Stimulated activated naive CD8-positive, alpha-beta T cell treated with anti-CD3 and anti-CD28 coated beads, Interleukin-15, amount 100 ng/mL, for 72 hours (primary cell): ENCODE data around the gene FAM171A1.
"Not testable (repeated sequence)": the region's sequence is repeated elsewhere in the genome, so short reads cannot be mapped to it uniquely, and the experiment has no call there.

Experiments used
- ATAC-seq: fragments of 150-1000 bp; cut with Tn5 transposase; 2 replicates; pipeline ENCODE4 v1.10.0; 2021; ENCODE audit warnings: mild to moderate bottlenecking, moderate library complexity
- DNase-seq, 2 donors: peaks; one replicate each; pipeline ENCODE4 v3.0.0; 2021 to 2022
- H3K27ac Mint-ChIP-seq, 2 donors: one replicate each; pipeline ENCODE4 v1.8.0; 2022; ENCODE audit warnings: mild to moderate bottlenecking in 2 of 2, mixed read lengths in 2 of 2, moderate library complexity in 2 of 2
- H3K27me3 Mint-ChIP-seq: one replicate; pipeline ENCODE4 v1.8.0; 2022; ENCODE audit warnings: mixed read lengths
- H3K4me1 Mint-ChIP-seq: one replicate; pipeline ENCODE4 v1.8.0; 2022; ENCODE audit warnings: mild to moderate bottlenecking, mixed read lengths
- H3K4me3 Mint-ChIP-seq, 2 donors: one replicate each; pipeline ENCODE4 v1.8.0; 2022; ENCODE audit warnings: mild to moderate bottlenecking in 2 of 2, mixed read lengths in 2 of 2, moderate library complexity in 1 of 2
- H3K9me3 Mint-ChIP-seq, 2 donors: one replicate each; pipeline ENCODE4 v1.8.0; 2022; ENCODE audit warnings: mixed read lengths in 2 of 2

The FAM171A1 gene

DNA sequence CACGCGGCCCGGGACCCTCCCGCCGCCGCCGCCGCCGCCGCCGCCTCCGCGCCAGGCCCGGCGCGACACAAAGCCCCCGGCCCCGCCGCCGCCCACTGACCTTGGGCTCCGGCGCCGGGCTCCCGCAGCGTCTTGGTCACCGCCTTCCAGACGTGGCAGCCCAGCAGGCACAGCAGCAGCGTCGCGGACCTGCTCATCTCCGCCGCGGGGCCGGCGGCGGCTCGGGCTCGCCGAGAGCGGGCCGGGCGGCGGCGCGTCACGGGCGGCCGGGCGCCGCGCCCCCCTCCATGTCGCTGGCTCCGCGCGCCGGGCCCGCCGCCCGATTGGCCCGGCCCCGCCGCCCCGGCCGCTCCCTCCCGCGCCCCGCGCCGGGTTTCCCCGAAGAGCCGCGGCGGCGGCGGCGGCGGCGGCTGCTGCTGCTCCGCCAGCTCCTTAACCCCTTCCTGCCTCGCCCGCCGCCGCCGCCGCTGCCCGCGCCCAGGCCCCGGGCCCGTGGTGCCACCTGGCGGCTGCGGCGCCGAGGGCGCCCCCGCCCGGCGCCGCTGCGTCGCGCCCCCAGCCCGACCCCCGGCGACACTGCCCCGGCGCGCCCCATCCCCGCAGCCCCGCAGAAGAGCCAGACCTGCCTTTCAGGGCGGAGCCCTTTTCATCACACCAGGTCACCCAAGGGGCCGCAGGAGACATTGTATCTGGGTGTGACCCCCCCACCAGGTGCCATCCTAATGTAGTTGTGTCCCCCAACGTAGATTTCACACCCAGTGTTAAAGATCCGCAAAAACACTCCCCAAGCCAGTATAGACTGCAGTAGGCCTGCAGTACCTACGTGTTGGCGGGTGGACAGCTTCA lies at the start of gene FAM171A1:
FAM171A1 (minus strand) TSS at position 434 of the 846 bp plus-strand sequence; CDS start at position 197, 237 bp downstream.
- H3K27me3 Mint-ChIP-seq = peaks cover 66% of the 10 kb centered on the region
- peak within 1 kb of the TSS; percentile 63 to 90 for H3K27ac Mint-ChIP-seq
- H3K4me3 Mint-ChIP-seq = peak within 1 kb of the TSS; percentile 81 to 84
- ATAC-seq = peak; percentile 87
- H3K4me1 Mint-ChIP-seq = peaks cover 12% of the 10 kb centered on the region
- no peaks in the 10 kb centered on the region for H3K9me3 Mint-ChIP-seq
- peak; percentile 60 to 73 for DNase-seq

DNA sequence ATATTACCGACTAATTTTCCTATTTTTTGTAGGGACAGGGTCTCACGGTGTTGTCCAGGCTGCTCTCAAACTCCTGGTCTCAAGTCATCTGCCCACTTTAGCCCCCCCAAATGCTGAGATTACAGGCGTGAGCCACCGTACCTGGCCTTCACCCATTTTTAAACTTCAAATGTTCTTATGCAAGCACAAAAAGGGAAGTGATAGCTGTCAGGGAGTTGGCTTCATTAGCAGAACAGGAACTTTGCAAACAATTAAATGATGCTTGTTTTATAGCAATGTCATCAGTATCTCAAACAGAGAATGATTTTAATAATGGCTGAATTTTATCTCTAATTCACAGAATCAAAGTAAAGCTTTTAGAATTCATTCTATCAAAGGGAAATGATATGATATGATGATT lies 49.8 kb upstream of the FAM171A1 start:
- Mint-ChIP-seq H3K27ac (no peak overlapping the region), H3K4me3 (no peak overlapping the region), H3K27me3 (peaks cover 20% of the 10 kb centered on the region), H3K9me3 (no peaks in the 10 kb centered on the region), H3K4me1 (no peaks in the 10 kb centered on the region)
- no peak for DNase-seq
- no peak for ATAC-seq

- no peaks in the 10 kb centered on the region for H3K9me3 Mint-ChIP-seq
- no peak overlapping the region for H3K27ac Mint-ChIP-seq
- H3K4me3 Mint-ChIP-seq = no peak overlapping the region
- ATAC-seq (no peak), DNase-seq (no peak)
- H3K27me3 Mint-ChIP-seq = peaks cover 20% of the 10 kb centered on the region
- H3K4me1 Mint-ChIP-seq = no peaks in the 10 kb centered on the region
These were observed 48.3 kb upstream of the FAM171A1 start for GRCh38 chr10:15419279-15419874.

- no peaks in the 10 kb centered on the region for H3K4me1 Mint-ChIP-seq
- no peaks in the 10 kb centered on the region for H3K9me3 Mint-ChIP-seq
- H3K27me3 Mint-ChIP-seq = peaks cover 16% of the 10 kb centered on the region
- ATAC-seq (no peak), DNase-seq (no peak)
- no peak overlapping the region for H3K4me3 Mint-ChIP-seq
- H3K27ac Mint-ChIP-seq = no peak overlapping the region
These were observed 44.9 kb upstream of the FAM171A1 start for GRCh38 chr10:15416034-15416433.

DNA sequence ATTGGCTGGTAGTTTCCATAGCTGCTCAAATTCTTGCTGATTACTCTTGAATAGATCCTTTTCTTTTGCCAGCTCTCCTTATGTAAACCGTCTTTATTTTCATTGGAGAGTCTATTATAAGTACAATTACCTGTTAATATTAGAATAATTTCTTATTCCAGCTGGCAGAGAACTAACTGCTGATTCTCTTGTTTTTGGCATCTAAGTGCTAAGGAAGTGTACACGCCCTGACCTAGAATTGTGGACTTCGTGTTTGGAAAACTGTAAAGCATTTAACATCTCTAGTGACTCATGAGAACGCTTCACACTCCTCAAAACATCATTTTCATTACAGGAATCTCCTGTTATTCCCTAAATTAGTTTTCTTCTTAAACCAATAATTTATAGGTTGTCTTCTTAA lies 39.9 kb upstream of the FAM171A1 start:
- no peak overlapping the region for H3K27ac Mint-ChIP-seq
- H3K9me3 Mint-ChIP-seq = no peaks in the 10 kb centered on the region
- DNase-seq = no peak
- H3K27me3 Mint-ChIP-seq = peaks cover 6% of the 10 kb centered on the region
- ATAC-seq = no peak
- no peaks in the 10 kb centered on the region for H3K4me1 Mint-ChIP-seq
- no peak overlapping the region for H3K4me3 Mint-ChIP-seq

- H3K4me1 Mint-ChIP-seq, DNase-seq, H3K27ac Mint-ChIP-seq, H3K4me3 Mint-ChIP-seq, ATAC-seq, H3K27me3 Mint-ChIP-seq, H3K9me3 Mint-ChIP-seq: not testable (repeated sequence)
These were observed 38.3 kb upstream of the FAM171A1 start for GRCh38 chr10:15409350-15409749.

GRCh38 chr10:15408557-15408956 lies 37.5 kb upstream of the FAM171A1 start:
- Mint-ChIP-seq H3K27ac (no peak overlapping the region), H3K4me1 (no peaks in the 10 kb centered on the region), H3K27me3 (peaks cover 6% of the 10 kb centered on the region), H3K4me3 (no peak overlapping the region), H3K9me3 (peaks cover 0 to 7% of the 10 kb centered on the region in 2 donors)
- DNase-seq (no peak), ATAC-seq (no peak)

DNA sequence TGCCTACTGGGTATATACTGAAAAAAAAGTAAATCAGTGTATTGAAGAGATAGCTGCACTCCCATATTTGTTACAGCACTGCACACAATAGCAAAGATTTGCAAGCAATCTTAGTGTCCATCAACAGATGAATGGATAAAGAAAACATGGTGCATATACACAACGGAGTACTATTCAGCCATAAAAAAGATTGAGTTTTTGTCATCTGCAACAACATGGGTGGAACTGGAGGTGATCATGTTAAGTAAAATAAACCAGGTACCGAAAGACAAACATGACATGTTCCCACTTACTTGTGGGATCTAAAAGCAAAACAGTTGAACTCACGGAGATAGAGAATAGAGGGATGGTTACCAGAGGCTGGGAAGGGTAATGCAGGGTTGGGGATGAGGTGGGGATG lies 34.2 kb upstream of the FAM171A1 start:
- Mint-ChIP-seq H3K4me1 (no peaks in the 10 kb centered on the region), H3K4me3 (no peak overlapping the region), H3K9me3 (peaks cover 0 to 11% of the 10 kb centered on the region in 2 donors), H3K27ac (no peak overlapping the region), H3K27me3 (no peaks in the 10 kb centered on the region)
- DNase-seq (no peak), ATAC-seq (no peak)

DNA sequence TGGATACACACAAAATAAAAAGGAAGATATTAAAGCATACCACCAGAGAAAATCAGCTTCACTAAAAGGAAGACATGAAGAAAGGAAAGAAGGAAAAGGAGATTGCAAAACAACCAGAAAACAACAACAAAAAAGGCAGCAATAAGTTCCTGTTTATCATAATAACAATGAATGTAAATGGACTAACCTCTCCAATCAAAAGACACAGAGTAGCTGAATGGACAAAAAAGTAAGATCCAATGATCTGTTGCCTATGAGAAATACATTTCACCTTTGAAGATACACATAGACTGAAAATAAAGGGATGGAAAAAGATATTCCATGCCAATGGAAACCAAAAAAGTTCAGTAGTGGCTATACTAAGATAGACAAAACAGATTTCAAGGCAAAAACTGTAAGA lies 30.3 kb upstream of the FAM171A1 start:
- ATAC-seq = no peak
- no peaks in the 10 kb centered on the region for H3K27me3 Mint-ChIP-seq

GRCh38 chr10:15400461-15400860 lies 29.4 kb upstream of the FAM171A1 start:
- not testable (repeated sequence) for H3K4me1 Mint-ChIP-seq, H3K27me3 Mint-ChIP-seq, H3K4me3 Mint-ChIP-seq, H3K27ac Mint-ChIP-seq, DNase-seq, ATAC-seq
- H3K9me3 Mint-ChIP-seq = peaks cover 0 to 12% of the 10 kb centered on the region in 2 donors

More for the DNA sequence above, 30.3 kb upstream of the FAM171A1 start:
- H3K4me1 Mint-ChIP-seq = no peaks in the 10 kb centered on the region
- H3K27ac Mint-ChIP-seq = no peak overlapping the region
- no peak for DNase-seq
- H3K9me3 Mint-ChIP-seq = peaks cover 0 to 12% of the 10 kb centered on the region in 2 donors
- H3K4me3 Mint-ChIP-seq = no peak overlapping the region

GRCh38 chr10:15399060-15399661 lies 28.1 kb upstream of the FAM171A1 start:
- Mint-ChIP-seq H3K27ac (no peak overlapping the region), H3K4me1 (no peaks in the 10 kb centered on the region), H3K27me3 (no peaks in the 10 kb centered on the region), H3K9me3 (peaks cover 0 to 5% of the 10 kb centered on the region in 2 donors), H3K4me3 (no peak overlapping the region)
- ATAC-seq = no peak
- no peak for DNase-seq

DNA sequence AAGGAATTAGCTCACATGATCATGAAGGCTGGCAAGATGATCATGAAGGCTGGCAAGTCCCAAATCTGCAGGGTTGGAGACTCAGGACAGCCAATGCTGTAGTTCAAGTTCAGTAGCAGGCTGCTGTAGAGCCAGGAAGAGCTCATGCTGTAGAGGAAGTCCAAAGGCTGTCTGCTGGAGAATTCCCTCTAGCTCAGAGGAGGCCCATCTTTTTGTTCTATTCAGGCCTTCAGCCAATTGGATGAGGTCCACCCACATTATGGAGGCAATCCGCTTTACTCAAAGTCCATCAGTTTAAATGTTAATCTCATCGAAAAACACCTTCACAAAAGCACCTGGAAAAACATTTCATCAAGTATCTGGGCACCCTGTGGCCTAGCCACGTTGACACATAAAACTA lies 24.8 kb upstream of the FAM171A1 start:
- peaks cover 0 to 5% of the 10 kb centered on the region in 2 donors for H3K9me3 Mint-ChIP-seq
- H3K27me3 Mint-ChIP-seq = no peaks in the 10 kb centered on the region
- no peaks in the 10 kb centered on the region for H3K4me1 Mint-ChIP-seq
- no peak overlapping the region for H3K4me3 Mint-ChIP-seq
- ATAC-seq (no peak), DNase-seq (no peak)
- no peak overlapping the region for H3K27ac Mint-ChIP-seq

DNA sequence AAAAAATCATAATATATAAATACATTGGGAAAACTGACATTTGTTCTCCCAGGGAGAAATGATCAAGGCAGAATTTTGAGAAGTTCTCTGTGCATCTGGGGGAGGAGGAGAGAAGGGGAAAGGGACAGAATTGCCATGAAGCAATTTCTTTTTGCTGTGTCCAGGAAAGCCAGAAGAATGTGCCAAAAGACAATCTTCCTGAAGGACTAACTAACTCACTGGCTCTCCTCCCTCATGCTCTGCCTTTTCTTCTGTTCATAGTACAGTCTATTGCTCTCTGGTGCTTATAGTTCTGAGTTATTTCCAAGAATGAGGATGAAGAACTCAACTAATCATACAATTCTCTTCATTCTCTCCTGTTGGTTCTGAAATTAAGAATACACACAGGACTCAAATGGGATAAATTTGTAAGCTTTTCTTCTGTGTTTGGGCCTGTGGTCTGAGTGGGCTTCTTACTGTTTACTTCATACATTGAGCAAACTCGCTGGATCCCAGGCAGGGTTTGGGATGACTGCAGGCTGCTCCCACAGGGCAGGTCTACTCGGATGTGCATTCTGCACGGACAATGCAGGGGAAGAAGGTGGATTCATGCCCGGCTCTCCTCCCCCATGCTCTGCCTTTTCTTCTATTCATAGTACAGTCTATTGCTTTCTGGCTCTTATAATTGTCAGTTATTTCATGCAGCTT lies 22.2 kb upstream of the FAM171A1 start:
- Mint-ChIP-seq H3K4me1 (no peaks in the 10 kb centered on the region), H3K27ac (no peak overlapping the region), H3K27me3 (no peaks in the 10 kb centered on the region), H3K9me3 (no peaks in the 10 kb centered on the region), H3K4me3 (no peak overlapping the region)
- no peak for ATAC-seq
- DNase-seq = no peak

DNA sequence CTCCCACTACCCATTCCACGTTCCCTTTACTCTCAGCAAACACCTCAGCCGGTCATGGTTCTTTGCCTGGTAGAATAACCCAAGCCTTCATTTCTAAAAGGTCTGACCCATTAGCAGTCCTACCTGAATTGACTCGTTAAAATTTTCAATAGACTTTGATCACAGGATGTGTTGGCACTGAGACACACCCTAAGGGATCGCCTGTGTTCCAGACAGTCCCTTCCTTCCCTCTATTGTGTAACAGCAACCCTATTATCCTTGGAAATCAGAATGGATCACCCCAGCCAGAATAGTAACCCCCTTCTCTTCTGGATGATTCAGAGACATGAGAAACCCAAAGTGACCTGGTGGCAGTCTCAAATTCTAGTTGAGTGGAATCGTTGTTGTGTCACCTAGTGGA lies 20.4 kb upstream of the FAM171A1 start:
- H3K9me3 Mint-ChIP-seq = no peaks in the 10 kb centered on the region
- no peak overlapping the region for H3K4me3 Mint-ChIP-seq
- H3K27me3 Mint-ChIP-seq = peaks cover 15% of the 10 kb centered on the region
- ATAC-seq = no peak
- H3K27ac Mint-ChIP-seq = no peak overlapping the region
- DNase-seq = no peak
- H3K4me1 Mint-ChIP-seq = no peaks in the 10 kb centered on the region

DNA sequence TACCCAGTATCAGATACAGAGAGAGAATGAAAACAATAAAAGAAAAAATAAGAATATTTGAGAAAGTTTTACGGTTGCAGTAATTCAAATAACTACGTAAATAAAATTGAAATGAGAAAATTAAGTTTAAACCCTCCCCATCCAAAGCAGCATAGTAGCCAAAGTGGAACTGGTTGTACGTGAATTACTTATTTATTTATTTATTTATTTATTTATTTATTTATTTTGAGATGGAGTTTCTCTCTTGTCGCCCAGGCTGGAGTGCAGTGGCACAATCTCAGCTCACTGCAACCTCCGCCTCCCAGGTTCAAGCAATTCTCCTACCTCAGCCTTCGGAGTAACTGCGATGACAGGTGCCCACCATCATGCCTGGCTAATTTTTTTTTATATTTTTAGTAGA lies 17.1 kb upstream of the FAM171A1 start:
- H3K27me3 Mint-ChIP-seq = peaks cover 48% of the 10 kb centered on the region
- ATAC-seq, H3K27ac Mint-ChIP-seq, H3K4me3 Mint-ChIP-seq, H3K9me3 Mint-ChIP-seq, H3K4me1 Mint-ChIP-seq, DNase-seq: not testable (repeated sequence)
